Endothelial cell of umbilical vein (primary cell): ENCODE data around the gene ST6GALNAC4. TPM values are rescaled to one million over a fixed set of nuclear protein-coding genes. Genes with fewer than 3 reads are reported as not detected.

Experiments used
- BruUV-seq: library from RNA; stranded (reverse); fragments of 400-500 nt; replicated peaks from 2 replicates; lab custom pipeline; 2021; lab: Mats Ljungman, UMichigan
- CTCF ChIA-PET: fragments of 300-600, 350-600 bp; sonication (Branson Sonifier 250); formaldehyde crosslinking; loops from one replicate; lab custom pipeline; 2021; ENCODE audit warnings: antibody characterized with exemption, inconsistent platforms; lab: Charles Lee
- POLR2A ChIA-PET: fragments of 300-600, 350-600 bp; sonication (Branson Sonifier 250); formaldehyde crosslinking; loops from one replicate; lab custom pipeline; 2021; ENCODE audit warnings: antibody characterized with exemption, inconsistent platforms; lab: Charles Lee
- DNase-seq: peaks from one replicate; pipeline ENCODE4 v3.0.0-alpha.2; 2011; ENCODE audit warnings: low read depth, low spot score
- FAIRE-seq: peaks from 2 replicates; lab custom pipeline; 2011; peaks lifted over from hg19 to GRCh38; lab: Jason Lieb, UNC
- H2AFZ ChIP-seq: 2 replicates; pipeline ENCODE4 v1.6.0; 2012; ENCODE audit warnings: low read depth, low read length, control low read depth, inconsistent platforms
- H3K27ac ChIP-seq: 2 replicates; pipeline ENCODE4 v1.5.1; 2011; ENCODE audit warnings: low read depth, mild to moderate bottlenecking, control low read depth, low read length, moderate library complexity; ENCODE audit not compliant: insufficient read depth
- H3K27me3 ChIP-seq, 2 experiments: 2 replicates each; pipeline versions ENCODE4 v1.6.0 to v1.6.1; 2011; ENCODE audit warnings: low read length in 2 of 2, mixed read lengths in 1 of 2; ENCODE audit not compliant: control insufficient read depth in 2 of 2, insufficient read depth in 2 of 2
- H3K36me3 ChIP-seq, 2 experiments: 2 replicates in 1 of 2; 3 replicates in 1 of 2; pipeline ENCODE4 v1.5.1; 2011; ENCODE audit warnings: low read length in 2 of 2, mild to moderate bottlenecking in 1 of 2, moderate library complexity in 1 of 2; ENCODE audit not compliant: control insufficient read depth in 2 of 2, insufficient read depth in 2 of 2; ENCODE audit errors: extremely low read depth in 1 of 2
- H3K4me1 ChIP-seq: 3 replicates; pipeline ENCODE4 v1.5.1; 2011; ENCODE audit warnings: mild to moderate bottlenecking, low read length; ENCODE audit not compliant: control insufficient read depth, insufficient read depth; ENCODE audit errors: extremely low read depth
- H3K4me2 ChIP-seq: 2 replicates; pipeline ENCODE4 v1.6.1; 2011; ENCODE audit warnings: low read length, control low read depth, mixed read lengths; ENCODE audit not compliant: insufficient read depth
- H3K4me3 ChIP-seq, 3 experiments: fragments of 200-600 bp in 1 of 3; sonication (generic), shearing (Covaris generic) in 1 of 3; replicated peaks in 1 of 3; 2 replicates each; pipeline ENCODE4 v1.5.1; 2011 to 2016; ENCODE audit warnings: control low read depth in 3 of 3, low read length in 3 of 3, mild to moderate bottlenecking in 2 of 3, inconsistent platforms in 1 of 3, low read depth in 1 of 3, moderate library complexity in 1 of 3; ENCODE audit not compliant: insufficient read depth in 1 of 3
- H3K79me2 ChIP-seq: 2 replicates; pipeline ENCODE4 v1.6.0; 2012; ENCODE audit warnings: low read length, inconsistent platforms; ENCODE audit not compliant: control insufficient read depth, insufficient read depth
- H3K9ac ChIP-seq: replicated peaks from 2 replicates; pipeline ENCODE3; 2011; ENCODE audit warnings: low read length, control low read depth; ENCODE audit not compliant: insufficient read depth; ENCODE audit errors: extremely low read depth
- H3K9me1 ChIP-seq: replicated peaks from 3 replicates; pipeline ENCODE4 v1.6.0; 2011; ENCODE audit warnings: mild to moderate bottlenecking, low read length; ENCODE audit not compliant: control insufficient read depth, insufficient read depth; ENCODE audit errors: extremely low read depth
- H3K9me3 ChIP-seq: replicated peaks from 2 replicates; pipeline ENCODE4 v1.5.1; 2012; ENCODE audit warnings: low read length, inconsistent platforms; ENCODE audit not compliant: control insufficient read depth, insufficient read depth
- H4K20me1 ChIP-seq: replicated peaks from 2 replicates; pipeline ENCODE3; 2011; ENCODE audit warnings: mild to moderate bottlenecking, low read length; ENCODE audit not compliant: control insufficient read depth, insufficient read depth; ENCODE audit errors: extremely low read depth
- EZH2 ChIP-seq: IDR thresholded peaks from 2 replicates; pipeline ENCODE4 v1.6.1; 2012; ENCODE audit warnings: borderline replicate concordance, low read depth, mild to moderate bottlenecking, moderate library complexity, low read length, inconsistent platforms; ENCODE audit not compliant: severe bottlenecking
- JUN ChIP-seq: IDR thresholded peaks from 2 replicates; pipeline ENCODE4 v1.6.1; 2011; ENCODE audit warnings: borderline replicate concordance, low read depth; ENCODE audit not compliant: insufficient read length, insufficient read depth
- POLR2A ChIP-seq: IDR thresholded peaks from 2 replicates; pipeline ENCODE4 v1.6.1; 2012; ENCODE audit warnings: low read depth, mild to moderate bottlenecking, control low read depth, low read length
- POLR2AphosphoS5 ChIP-seq: IDR thresholded peaks from 2 replicates; pipeline ENCODE4 v1.6.1; 2012; ENCODE audit warnings: low read depth, mild to moderate bottlenecking, control low read depth, low read length, moderate library complexity; ENCODE audit not compliant: insufficient read depth
- dilution Hi-C: fragments of 300-500 bp; cut with MboI; formaldehyde crosslinking; loops from one replicate; pipeline ENCODE4 v1.15.0; 2019; ENCODE audit warnings: low sequenced_read_pairs; ENCODE audit not compliant: extremely low pct_ligation_motif_present
- intact Hi-C: fragments of 100-400 bp; cut with micrococcal nuclease; formaldehyde crosslinking; loops from one replicate; pipeline ENCODE4 v1.10.0; 2022
- polyA plus RNA-seq, 4 experiments: library from polyadenylated mRNA; depleted of rRNA in 3 of 4; stranded (reverse) in 3 of 4; unstranded in 1 of 4; fragments of >200 nt; gene quantifications; 2 replicates each; pipeline versions ENCODE4 v1.2.1 to v1.2.3, GENCODE V29; 2011 to 2012; ENCODE audit warnings: missing spikeins in 1 of 4
- total RNA-seq: library from RNA; stranded (reverse); gene quantifications from 2 replicates; pipeline ENCODE4 v1.2.3, GENCODE V29; 2021
- TF ChIP-seq, protein P1 (sequence below), 2 donors: IDR thresholded peaks; 1 replicate in 1 of 2; 2 replicates in 1 of 2; pipeline ENCODE4 v1.5.1; 2011; ENCODE audit warnings: low read length in 2 of 2, mild to moderate bottlenecking in 2 of 2, moderate library complexity in 2 of 2, control low read depth in 1 of 2, inconsistent platforms in 1 of 2, low read depth in 1 of 2; ENCODE audit not compliant: insufficient read depth in 1 of 2; ENCODE audit errors: extremely low read depth in 1 of 2

ST6GALNAC4 gene
- total and polyA plus RNA-seq, 2 donors (not counting 3 experiments of a cell fraction or from before 2014, with no cell fraction given) = 45.9 to 85.3 TPM

- TF ChIP-seq POLR2A = peak; percentile 86
- TF ChIP-seq, protein P1, sequence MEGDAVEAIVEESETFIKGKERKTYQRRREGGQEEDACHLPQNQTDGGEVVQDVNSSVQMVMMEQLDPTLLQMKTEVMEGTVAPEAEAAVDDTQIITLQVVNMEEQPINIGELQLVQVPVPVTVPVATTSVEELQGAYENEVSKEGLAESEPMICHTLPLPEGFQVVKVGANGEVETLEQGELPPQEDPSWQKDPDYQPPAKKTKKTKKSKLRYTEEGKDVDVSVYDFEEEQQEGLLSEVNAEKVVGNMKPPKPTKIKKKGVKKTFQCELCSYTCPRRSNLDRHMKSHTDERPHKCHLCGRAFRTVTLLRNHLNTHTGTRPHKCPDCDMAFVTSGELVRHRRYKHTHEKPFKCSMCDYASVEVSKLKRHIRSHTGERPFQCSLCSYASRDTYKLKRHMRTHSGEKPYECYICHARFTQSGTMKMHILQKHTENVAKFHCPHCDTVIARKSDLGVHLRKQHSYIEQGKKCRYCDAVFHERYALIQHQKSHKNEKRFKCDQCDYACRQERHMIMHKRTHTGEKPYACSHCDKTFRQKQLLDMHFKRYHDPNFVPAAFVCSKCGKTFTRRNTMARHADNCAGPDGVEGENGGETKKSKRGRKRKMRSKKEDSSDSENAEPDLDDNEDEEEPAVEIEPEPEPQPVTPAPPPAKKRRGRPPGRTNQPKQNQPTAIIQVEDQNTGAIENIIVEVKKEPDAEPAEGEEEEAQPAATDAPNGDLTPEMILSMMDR (IDR thresholded peaks at IDR 0.05; ENCODE audit: extremely low read depth in 1 of 2, insufficient read depth in 1 of 2, low read depth in 1 of 2, low read length in 2 of 2) = no peak
- TF ChIP-seq JUN = no peak
- TF ChIP-seq EZH2 = no peak
- TF ChIP-seq POLR2AphosphoS5 = peak; percentile 88
- Histone ChIP-seq H2AFZ (peak within 1 kb of the TSS; percentile 90), H3K4me3 (peak within 1 kb of the TSS; percentile 23 to 55 (median 44)), H3K9me1 (no peaks in the 10 kb centered on the region), H3K79me2 (peaks cover 18% of the 10 kb centered on the region), H4K20me1 (no peaks in the 10 kb centered on the region), H3K9ac (peak within 1 kb of the TSS; percentile 44), H3K4me2 (peak within 1 kb of the TSS; percentile 81), H3K36me3 (peaks cover 0 to 4% of the 10 kb centered on the region in 2 experiments), H3K27me3 (no peaks in the 10 kb centered on the region), H3K9me3 (no peaks in the 10 kb centered on the region), H3K27ac (peak within 1 kb of the TSS; percentile 31), H3K4me1 (peaks cover 17% of the 10 kb centered on the region)
- CTCF ChIA-PET = interaction anchor here (1.1 to 1.8 kb wide), 2 partner anchors 44 to 143 kb away, joined by 3 to 5 read pairs; partner anchors contain the start of gene TOR2A
- dilution Hi-C loops (no loop called here), intact Hi-C loops (no loop called here)
- DNase-seq = peak; percentile 63
- peak; percentile 90 for FAIRE-seq
- POLR2A ChIA-PET = no interaction called here
- no TSS peak for BruUV-seq
Measured at GRCh38 chr9:127877566-127877998, 39.3 kb downstream of the ST6GALNAC4 start, which contains the start of gene AK1. AK1 (minus strand) TSS chr9:127877675; CDS start chr9:127874617, 3,058 bp downstream.
